ENCODE data around the gene OR4D10. TPM values are rescaled to one million over a fixed set of nuclear protein-coding genes. Genes with fewer than 3 reads are reported as not detected.

The OR4D10 gene
- polyA plus RNA-seq, 1 donor from 2014 or later: not detected

- Histone ChIP-seq H3K9me3 (ENCODE audit: low read length) (no peaks in the 10 kb centered on the region), H3K9me2 (ENCODE audit: insufficient read depth, low read length) (no peaks in the 10 kb centered on the region), H4K20me1 (ENCODE audit: insufficient read depth) (no peaks in the 10 kb centered on the region), H3F3A (ENCODE audit: insufficient read depth, low read length, poor library complexity, severe bottlenecking) (no peaks in the 10 kb centered on the region), H3K27me3 (ENCODE audit: insufficient read depth, low read depth, low read length) (no peaks in the 10 kb centered on the region), H2AFZ (ENCODE audit: low read depth, low read length) (no peak overlapping the region), H3K79me2 (replicated peaks; ENCODE audit: insufficient read depth, low read length) (no peaks in the 10 kb centered on the region), H3K4me3 (ENCODE audit: low read length) (no peak overlapping the region), H3K9ac (ENCODE audit: low read length) (no peak overlapping the region), H3K36me3 (ENCODE audit: insufficient read depth, low read length) (no peaks in the 10 kb centered on the region), H3K27ac (ENCODE audit: low read length) (no peak overlapping the region), H3K4me2 (ENCODE audit: low read length) (no peak overlapping the region)
- TF ChIP-seq EP300 (conservative IDR thresholded peaks at IDR 0.05; ENCODE audit: poor library complexity, severe bottlenecking) (no peak), CTCF (IDR thresholded peaks at IDR 0.05; ENCODE audit: poor library complexity, severe bottlenecking) (no peak), POLR2AphosphoS5 (IDR thresholded peaks at IDR 0.05) (no peak), RAD21 (conservative IDR thresholded peaks at IDR 0.05) (no peak), SMC3 (conservative IDR thresholded peaks at IDR 0.05; ENCODE audit: poor library complexity) (no peak), TAF1 (IDR thresholded peaks at IDR 0.05; ENCODE audit: low read depth) (no peak), EZH2 (IDR thresholded peaks at IDR 0.05; ENCODE audit: borderline replicate concordance, insufficient read depth, low read length, poor library complexity, severe bottlenecking) (no peak), MXI1 (conservative IDR thresholded peaks at IDR 0.05; ENCODE audit: poor library complexity, severe bottlenecking) (no peak)
- TF ChIP-seq, protein P1, sequence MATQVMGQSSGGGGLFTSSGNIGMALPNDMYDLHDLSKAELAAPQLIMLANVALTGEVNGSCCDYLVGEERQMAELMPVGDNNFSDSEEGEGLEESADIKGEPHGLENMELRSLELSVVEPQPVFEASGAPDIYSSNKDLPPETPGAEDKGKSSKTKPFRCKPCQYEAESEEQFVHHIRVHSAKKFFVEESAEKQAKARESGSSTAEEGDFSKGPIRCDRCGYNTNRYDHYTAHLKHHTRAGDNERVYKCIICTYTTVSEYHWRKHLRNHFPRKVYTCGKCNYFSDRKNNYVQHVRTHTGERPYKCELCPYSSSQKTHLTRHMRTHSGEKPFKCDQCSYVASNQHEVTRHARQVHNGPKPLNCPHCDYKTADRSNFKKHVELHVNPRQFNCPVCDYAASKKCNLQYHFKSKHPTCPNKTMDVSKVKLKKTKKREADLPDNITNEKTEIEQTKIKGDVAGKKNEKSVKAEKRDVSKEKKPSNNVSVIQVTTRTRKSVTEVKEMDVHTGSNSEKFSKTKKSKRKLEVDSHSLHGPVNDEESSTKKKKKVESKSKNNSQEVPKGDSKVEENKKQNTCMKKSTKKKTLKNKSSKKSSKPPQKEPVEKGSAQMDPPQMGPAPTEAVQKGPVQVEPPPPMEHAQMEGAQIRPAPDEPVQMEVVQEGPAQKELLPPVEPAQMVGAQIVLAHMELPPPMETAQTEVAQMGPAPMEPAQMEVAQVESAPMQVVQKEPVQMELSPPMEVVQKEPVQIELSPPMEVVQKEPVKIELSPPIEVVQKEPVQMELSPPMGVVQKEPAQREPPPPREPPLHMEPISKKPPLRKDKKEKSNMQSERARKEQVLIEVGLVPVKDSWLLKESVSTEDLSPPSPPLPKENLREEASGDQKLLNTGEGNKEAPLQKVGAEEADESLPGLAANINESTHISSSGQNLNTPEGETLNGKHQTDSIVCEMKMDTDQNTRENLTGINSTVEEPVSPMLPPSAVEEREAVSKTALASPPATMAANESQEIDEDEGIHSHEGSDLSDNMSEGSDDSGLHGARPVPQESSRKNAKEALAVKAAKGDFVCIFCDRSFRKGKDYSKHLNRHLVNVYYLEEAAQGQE (IDR thresholded peaks at IDR 0.05; ENCODE audit: borderline replicate concordance): no peak
Observed at GRCh38 chr11:59523541-59523940, 50.4 kb downstream of the OR4D10 start.

DNA sequence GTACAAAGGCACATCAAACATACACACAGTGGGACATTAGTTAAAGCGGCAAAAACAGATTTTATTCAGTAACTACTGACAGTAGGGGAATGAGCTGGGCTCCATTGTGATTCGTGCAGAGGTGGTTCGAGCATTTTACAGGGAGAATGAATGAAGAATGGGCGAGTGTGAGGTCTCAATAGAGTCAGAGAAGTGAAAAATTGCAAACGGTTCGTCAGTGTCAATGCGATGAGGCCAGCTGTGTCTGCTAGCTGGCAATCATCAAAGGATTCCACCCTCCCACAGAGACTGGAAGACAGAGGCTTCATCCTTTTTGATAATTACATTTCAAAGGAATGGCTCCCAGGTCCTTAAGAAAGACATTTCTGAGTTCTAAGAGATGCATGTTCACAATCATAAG, 55.6 kb downstream of the OR4D10 start:
- H3K36me3 ChIP-seq (ENCODE audit: insufficient read depth, low read length): no peaks in the 10 kb centered on the region
- no peaks in the 10 kb centered on the region for H3K9me2 ChIP-seq (ENCODE audit: insufficient read depth, low read length)
- H3K27ac ChIP-seq (ENCODE audit: low read length): no peak overlapping the region
- H3K9ac ChIP-seq (ENCODE audit: low read length): no peak overlapping the region
- no peaks in the 10 kb centered on the region for H4K20me1 ChIP-seq (ENCODE audit: insufficient read depth)
- no peak overlapping the region for H2AFZ ChIP-seq (ENCODE audit: low read depth, low read length)
- H3K4me3 ChIP-seq (ENCODE audit: low read length): no peak overlapping the region
- no peaks in the 10 kb centered on the region for H3K9me3 ChIP-seq (ENCODE audit: low read length)
- H3K79me2 ChIP-seq (replicated peaks; ENCODE audit: insufficient read depth, low read length): no peaks in the 10 kb centered on the region
- no peaks in the 10 kb centered on the region for H3F3A ChIP-seq (ENCODE audit: insufficient read depth, low read length, poor library complexity, severe bottlenecking)
- TF ChIP-seq CTCF (IDR thresholded peaks at IDR 0.05; ENCODE audit: poor library complexity, severe bottlenecking) (no peak), SMC3 (conservative IDR thresholded peaks at IDR 0.05; ENCODE audit: poor library complexity) (no peak), TAF1 (IDR thresholded peaks at IDR 0.05; ENCODE audit: low read depth) (no peak), MXI1 (conservative IDR thresholded peaks at IDR 0.05; ENCODE audit: poor library complexity, severe bottlenecking) (no peak), EP300 (conservative IDR thresholded peaks at IDR 0.05; ENCODE audit: poor library complexity, severe bottlenecking) (no peak), EZH2 (IDR thresholded peaks at IDR 0.05; ENCODE audit: borderline replicate concordance, insufficient read depth, low read length, poor library complexity, severe bottlenecking) (no peak), RAD21 (conservative IDR thresholded peaks at IDR 0.05) (no peak), POLR2AphosphoS5 (IDR thresholded peaks at IDR 0.05) (no peak)
- TF ChIP-seq, protein P1 (IDR thresholded peaks at IDR 0.05; ENCODE audit: borderline replicate concordance): no peak
- H3K4me2 ChIP-seq (ENCODE audit: low read length): no peak overlapping the region
- no peaks in the 10 kb centered on the region for H3K27me3 ChIP-seq (ENCODE audit: insufficient read depth, low read depth, low read length)
